Left renal cortex interstitium (tissue), 4 donors: Measurements from ENCODE around the gene C20orf204. TPM values are rescaled to one million over a fixed set of nuclear protein-coding genes. Genes with fewer than 3 reads are reported as not detected.

Experiments
- DNase-seq, 4 donors: peaks; one replicate each; pipeline ENCODE4 v3.0.0-alpha.2; 2013; ENCODE audit warnings: low read depth in 4 of 4, low spot score in 2 of 4, missing footprints in 1 of 4
- polyA plus RNA-seq, 4 donors: library from polyadenylated mRNA; unstranded; fragments of 120-200 nt; gene quantifications; one replicate each; pipeline ENCODE4 v1.2.1, GENCODE V29; 2013; ENCODE audit not compliant: insufficient read length in 4 of 4

Gene C20orf204
- polyA plus RNA-seq, 4 donors, result 0.35 to 1.8 (median 1.4) TPM

DNA sequence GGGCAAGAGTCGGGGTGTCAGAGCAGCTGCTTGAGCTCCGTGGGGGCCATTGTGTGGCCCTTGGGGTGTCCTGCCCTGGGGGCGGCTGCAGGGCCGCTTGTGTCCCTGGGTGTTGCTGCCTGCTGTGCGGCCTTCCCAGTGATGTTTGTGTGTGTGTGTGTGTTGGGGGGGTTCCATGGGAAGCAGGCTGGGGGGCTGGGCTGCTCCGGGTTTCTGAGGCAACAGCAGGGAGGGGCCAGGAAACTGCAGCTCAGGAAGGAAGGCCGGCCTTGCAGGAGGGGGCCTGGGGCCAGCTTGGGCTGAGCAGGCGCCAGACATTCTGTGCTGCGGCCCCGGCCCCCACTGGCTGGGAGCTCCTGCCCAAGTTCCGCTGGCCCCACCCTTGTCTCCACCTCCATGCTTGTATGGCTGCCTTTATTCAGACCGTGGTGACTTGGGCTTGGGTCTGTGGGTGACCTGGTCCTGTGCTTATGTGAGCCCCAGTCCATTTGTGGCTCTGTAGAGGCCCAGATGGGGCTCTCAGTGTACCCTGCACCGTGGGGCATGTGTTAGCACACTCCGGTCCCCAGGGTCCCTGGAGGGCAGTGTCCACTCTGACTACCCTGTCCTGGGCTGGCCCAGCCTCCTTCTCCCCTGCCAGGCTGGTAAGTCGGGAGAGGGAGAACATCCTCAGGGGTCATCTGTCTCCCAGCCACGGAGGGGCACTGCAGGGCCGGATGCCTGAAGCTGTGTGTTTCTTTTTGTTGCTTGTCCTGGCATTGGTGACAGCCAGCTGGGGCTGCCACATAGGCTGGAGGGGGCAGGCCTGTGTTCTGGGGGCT, 18.1 kb downstream of the C20orf204 start:
- no peak for DNase-seq

DNA sequence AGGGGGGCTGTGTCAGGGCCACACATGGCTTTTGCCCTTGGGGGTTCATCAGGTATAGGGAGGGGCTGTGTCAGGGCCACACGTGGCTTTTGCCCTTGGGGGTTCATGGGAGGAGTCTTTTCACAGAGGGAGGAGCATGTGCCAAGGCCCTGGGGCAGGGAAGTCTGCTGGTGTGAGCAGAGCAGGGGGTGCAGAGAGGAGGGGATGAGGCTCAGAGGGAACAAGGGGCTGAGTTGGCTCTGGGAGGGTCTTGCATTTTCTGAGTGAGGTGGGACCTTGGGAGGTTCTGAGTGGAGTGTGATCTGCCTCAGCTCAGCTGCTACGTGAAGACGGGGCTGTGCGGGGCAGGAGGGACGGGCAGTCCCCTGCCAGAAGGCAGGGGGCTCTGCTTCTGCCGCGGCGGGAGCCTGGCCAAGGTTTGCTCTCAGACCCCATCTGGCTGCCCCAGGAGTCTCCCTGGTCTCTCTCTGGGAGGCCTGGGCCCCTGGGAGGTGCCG, 19.5 kb downstream of the C20orf204 start:
- DNase-seq, result no peak

DNA sequence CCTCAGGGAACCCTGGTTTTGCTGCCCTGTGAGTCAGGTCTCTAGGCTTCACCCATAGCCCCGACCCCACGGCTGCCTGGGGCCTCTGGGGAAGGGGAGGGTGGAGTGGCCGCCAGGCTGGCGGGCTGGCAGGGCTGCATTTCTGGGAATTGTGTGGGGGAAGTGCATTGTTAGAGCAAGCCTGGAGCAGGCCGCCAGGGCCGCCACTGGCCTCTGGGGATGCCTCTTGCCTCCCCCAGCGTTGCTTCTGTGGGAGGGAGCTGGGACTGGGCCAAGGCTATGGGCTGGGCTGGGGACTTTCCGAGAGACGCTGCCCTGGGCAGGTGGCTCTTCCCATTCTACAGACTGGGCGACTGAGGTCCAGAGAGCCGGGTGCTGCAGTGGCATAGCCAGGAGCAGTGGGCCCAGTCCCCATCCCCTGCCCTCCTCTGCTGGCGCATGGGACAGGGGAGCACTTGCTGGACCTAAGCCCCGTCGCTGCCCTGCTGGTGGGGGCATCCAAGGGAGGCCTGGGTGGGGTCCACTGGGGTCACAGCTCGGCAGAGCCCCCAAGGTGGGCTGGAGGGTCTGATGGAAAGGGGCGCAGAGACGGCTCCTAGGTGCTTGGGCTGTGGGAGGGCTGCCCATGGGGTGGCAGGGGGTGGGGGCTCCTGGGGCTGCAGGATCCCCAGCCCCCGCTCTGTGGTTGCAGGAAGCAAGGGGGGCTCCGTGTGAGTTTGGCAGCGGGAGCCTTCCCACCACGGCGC, 20.1 kb downstream of the C20orf204 start:
- no peak for DNase-seq

DNA sequence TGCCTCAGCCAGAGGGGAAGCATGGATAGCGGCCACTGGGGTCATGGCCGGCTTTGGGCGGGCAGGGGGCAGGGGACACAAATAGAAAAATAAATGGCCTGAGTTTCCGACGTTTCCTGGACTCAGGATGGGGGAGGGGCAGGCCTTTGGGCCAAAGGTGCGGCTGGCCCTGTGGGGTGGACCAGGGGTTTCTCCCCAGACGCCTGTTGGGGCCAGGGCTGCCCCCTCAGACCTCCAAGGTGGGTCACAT, 20.6 kb downstream of the C20orf204 start:
- DNase-seq, result no peak

DNA sequence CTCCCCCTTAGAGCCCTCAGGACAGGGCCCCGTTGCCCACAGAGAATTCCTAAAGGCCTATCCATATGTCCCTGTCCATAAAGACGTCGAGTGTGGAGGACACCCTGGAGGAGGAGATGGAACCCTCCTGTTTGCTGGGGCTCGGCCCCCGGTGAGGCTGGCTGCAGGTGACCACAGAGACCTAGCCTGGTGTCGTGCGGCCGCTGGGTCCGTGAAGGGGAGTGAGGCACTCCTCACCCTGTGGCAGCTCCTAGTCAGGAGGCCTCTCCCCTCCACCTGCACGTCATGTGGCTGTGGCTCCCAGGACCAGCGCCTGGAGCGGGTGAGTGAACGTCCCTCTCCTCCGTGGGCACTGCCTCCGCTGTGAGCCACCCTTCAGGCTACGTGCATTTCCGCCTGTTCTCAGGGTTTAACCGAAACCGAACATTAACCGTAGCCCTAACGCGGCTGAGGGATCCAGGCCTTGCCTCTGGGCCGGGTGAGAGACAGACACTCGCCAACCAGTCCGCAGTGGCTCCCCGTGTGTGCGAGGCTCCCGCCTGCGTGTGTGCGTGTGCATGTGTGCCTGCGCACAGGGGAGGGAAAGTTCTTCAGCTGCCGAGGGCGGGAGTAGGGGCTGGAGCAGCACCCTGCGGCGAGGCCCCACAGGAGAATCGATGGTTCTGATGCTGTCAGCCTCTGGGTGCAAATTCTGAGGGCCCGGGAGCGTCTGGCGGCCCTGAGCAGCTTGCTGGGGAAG, 21.1 kb downstream of the C20orf204 start:
- DNase-seq, result no peak

- peak in 1 of 4 donors; percentile 73 for DNase-seq
Observed at GRCh38 chr20:64057628-64058498, 21.9 kb downstream of the C20orf204 start.

GRCh38 chr20:64058536-64058935, 22.6 kb downstream of the C20orf204 start:
- DNase-seq, result no peak

GRCh38 chr20:64062276-64062595, 26.3 kb downstream of the C20orf204 start:
- no peak for DNase-seq

DNA sequence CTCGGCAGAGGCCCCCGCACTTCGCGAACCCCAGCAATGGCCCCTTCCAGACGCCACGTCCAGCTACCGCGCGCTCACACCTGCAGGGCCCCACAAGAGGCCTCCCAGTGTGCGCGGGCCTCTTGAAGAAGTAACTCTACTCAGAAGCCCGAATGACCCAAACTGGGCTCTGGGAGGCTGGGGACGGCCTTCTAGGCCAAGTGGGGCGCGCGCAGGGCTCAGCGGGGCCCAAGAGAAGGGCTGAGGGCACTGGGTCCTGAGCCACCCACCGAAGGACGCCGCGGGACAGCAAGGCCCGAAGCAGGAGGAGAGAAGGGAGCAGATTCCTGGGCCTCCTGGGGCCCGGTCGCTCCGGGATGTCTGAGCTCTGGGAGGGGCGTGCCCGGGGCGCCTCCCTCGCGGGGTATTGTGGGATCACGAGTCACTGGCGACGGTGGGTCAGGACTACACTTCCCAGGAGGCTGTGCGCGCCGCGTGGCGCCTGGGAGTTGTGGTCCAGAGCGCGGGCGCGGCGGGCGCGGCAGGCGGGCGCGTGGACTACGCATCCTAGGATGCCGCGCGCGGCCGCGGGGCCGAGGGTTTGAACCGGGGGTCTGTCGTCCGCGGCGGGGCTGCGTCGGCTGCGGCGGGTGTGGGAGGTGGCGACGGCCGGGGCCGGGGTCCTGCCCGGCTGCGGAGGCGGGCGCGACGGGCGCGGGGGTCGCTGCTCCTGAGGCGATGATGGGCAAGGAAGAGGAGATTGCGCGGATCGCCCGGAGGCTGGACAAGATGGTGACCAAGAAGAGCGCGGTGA, 26.8 kb downstream of the C20orf204 start, which contains the start of gene TCEA2:
TCEA2 (plus strand) TSS at position 603 of the 793 bp plus-strand sequence; CDS start at position 718, 115 bp downstream.
- peak; percentile 79 to 95 (median 90) for DNase-seq

DNA sequence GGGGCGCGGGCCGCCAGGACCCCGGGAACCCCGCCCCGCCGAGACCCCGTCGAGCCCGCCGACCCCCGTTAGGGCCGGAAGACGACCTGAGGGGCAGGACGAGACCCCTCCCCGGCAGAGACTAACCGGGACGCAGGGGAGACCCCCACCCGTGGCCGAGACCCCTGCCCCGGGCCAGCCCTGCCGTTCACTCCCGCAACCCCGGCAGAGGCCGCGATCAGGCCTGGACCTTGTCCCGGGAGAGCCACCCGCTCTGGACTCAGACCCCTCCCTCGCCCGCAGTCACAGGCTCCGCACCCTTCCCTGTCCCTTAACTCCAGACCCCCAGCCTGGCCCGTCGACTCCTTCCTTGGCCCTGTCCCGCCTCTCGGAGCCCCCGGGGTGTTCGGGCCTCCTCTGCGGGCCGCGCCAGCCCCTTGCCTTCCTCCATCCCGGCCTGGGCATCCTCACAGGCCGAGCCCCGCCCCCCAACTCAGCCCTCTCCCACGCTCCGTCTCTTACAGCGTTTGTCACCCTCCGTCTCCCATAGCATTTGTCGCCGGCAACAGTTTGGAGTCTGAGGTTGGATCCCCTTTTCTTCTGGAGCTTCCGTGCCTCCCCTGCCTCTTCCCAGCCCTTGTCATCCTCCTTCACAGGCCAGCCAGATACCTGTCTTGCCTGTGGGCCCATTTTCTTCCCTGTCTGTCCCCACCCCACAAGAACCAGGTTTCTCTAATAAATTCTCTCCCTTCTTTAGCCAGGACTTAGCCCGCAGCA, 27.6 kb downstream of the C20orf204 start:
- no peak for DNase-seq

- DNase-seq, result no peak
Observed at GRCh38 chr20:64064145-64064698, 28.2 kb downstream of the C20orf204 start.

- no peak for DNase-seq
Observed at GRCh38 chr20:64065062-64065973, 29.3 kb downstream of the C20orf204 start.

GRCh38 chr20:64065974-64066343, 30.0 kb downstream of the C20orf204 start:
- DNase-seq, result no peak

DNA sequence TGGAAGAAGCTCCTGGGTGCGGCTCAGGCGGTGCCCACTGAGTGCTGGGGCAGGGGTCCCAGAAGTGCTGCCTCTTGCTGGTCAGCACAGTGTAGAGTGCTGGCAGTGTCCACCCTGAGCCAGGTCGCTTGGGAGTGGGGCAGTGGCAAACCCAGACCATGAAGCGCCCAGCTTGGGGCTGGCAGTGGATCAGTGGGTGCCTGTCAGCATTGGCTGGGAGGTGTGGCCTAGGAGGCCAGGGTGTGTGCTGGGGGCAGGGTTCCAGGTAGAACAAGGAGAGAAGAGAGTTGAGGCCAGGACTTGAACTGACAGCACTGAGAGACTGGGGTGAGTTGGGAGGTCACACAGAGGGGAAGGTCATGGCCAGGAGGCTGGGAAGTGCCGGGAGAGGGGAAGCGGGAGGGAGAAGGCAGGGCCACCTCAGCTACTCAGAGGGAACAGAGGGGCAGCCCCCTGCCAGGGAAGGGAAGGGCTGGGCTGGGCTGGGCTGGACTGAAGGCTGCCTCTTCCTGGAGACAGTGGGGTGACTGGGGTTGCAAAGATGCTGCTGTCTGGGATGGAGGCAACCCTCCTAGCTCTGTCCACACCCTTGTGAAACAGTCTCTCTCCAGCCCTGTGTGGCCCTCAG, 31.1 kb downstream of the C20orf204 start:
- no peak for DNase-seq

- DNase-seq, result no peak
Observed at GRCh38 chr20:64067733-64068307, 31.8 kb downstream of the C20orf204 start.

GRCh38 chr20:64068386-64069208, 32.6 kb downstream of the C20orf204 start:
- no peak for DNase-seq
